GM18507 (cell line): ENCODE measurements around the gene ADCY1.

Source experiments
- DNase-seq: peaks from one replicate; pipeline ENCODE4 v3.0.0; 2011; ENCODE audit warnings: low read depth; ENCODE audit not compliant: insufficient read length; ENCODE audit errors: extremely low spot score
- FAIRE-seq: peaks from 2 replicates; lab custom pipeline; 2011; peaks lifted over from hg19 to GRCh38; lab: Jason Lieb, UNC

The ADCY1 gene

DNA sequence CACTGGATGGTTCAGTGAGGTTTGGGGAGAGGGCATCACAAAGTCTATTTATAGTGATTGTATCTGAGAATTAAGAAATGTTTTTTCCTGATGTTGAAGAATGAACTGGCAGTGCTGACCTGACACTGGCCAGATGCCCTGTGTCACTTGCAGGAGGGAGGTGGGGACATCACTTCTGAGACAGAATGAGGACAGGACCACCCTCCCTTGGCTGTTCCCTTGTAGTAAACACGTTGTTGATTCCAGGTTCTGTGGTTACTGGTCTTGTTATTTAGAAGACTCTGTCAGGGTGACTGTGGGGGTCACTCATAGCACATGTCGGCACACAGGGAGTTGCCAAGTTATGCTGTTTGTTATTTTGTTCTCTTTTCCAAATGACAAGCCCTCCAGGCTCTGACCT lies 126.4 kb downstream of the ADCY1 start:
- DNase-seq: no peak
- FAIRE-seq: no peak

DNA sequence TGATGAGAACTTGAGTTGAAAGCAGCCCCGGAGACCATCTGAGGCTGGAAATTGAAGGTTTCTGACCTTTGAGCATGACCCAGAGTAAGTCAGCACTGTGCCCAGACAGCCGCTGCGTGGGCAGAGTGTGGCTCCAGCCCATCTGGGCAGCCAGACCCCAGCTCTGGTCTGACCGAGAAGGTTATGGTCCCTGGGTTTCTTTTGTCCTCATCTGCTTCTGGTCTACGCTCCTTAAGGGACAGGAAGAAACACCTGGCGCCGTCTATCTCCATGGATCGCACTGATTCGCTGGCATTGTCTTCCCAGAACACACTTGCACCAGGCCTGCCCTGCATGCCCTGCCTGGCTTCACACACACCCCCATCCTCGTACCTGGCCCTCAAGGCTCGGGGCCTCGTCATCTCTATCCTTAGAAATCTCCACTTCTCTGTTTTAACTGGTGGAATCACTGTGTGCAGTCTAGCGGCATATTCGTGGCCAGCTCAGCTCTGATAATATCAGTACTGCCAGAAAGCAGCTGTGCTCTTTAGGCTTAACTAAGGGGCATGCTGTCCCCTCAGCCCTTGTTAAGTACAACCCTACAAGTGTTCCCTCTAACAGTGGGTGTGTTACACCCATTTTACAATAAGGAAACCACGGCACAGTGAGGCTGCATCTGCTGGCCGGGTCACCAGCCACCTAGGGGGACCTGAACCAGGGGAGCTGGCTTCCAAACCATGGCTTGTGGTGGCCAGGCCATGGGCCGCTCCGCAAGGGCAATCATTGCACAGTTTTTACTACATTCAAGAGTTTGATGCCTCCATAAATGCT lies 127.7 kb downstream of the ADCY1 start:
- DNase-seq (no peak), FAIRE-seq (no peak)

DNA sequence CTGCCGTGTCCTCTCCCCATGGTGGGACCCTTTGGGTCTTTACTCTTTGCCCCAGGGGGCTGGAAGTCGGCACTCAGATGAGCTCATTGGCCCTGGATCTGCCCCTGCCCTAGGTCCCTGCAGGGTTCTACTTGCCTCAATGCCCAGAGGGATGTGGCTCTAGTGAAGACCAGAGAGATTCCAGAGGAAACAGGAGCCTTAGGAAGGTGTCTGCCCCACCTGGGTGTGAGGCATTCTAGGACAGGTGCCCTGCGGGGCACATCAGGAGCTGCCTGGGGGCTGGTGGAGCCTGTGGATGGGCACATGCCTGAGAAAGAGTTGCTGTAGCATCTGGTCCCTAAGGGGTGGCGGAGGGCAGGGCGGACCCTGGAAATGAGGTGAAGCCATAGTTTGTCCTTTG lies 128.6 kb downstream of the ADCY1 start:
- FAIRE-seq (no peak), DNase-seq (no peak)

DNA sequence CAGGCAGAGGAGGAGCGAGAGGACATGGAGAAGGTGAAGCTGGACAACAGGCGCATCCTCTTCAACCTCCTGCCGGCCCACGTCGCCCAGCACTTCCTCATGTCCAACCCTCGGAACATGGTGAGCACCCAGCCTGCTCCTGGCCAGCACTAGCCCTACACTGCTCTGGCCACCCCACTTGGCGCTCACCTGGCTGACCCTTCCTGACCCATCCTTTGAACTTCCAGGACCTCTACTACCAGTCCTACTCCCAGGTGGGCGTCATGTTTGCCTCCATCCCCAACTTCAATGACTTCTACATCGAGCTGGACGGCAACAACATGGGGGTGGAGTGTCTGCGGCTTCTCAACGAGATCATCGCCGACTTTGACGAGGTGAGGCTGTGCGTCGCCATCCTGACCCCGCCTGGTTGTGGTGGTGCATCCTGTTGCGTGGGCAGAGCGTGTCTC lies 129.2 kb downstream of the ADCY1 start:
- no peak for FAIRE-seq

DNA sequence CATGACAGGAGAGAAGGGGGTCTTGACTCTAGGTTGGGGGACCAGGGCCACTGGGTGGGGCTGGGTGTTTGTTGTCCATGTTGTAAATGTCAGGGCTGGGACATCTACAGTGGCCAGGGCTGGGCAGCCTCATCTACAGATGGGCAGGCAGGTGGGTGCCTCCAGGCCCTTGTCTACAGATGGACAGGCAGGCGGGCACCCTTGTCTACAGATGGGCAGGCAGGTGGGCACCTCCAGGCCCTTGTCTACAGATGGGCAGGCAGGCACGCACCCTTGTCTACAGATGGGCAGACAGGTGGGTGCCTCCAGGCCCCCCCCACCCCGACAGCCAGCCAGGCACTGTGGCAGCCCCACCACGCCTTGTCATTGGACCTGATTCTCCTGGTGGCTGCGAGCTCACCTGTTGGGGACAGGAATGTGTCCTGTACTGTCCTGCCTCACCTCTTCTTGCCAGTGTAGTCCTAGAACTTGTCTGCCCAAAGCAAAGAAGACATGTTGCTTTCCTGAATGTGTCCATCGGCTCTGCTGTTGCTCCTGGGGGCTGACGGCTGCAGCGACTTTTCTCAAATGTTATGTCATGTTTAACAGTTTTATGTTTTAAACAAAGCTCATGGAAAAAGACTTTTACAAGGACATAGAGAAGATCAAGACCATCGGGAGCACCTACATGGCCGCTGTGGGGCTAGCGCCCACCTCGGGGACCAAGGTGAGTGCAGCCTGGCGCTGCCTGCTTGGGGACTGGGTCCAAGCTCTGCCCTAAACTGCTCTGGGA lies 129.9 kb downstream of the ADCY1 start:
- FAIRE-seq (no peak), DNase-seq (no peak)

More for the DNA sequence above, 129.2 kb downstream of the ADCY1 start:
- no peak for DNase-seq

DNA sequence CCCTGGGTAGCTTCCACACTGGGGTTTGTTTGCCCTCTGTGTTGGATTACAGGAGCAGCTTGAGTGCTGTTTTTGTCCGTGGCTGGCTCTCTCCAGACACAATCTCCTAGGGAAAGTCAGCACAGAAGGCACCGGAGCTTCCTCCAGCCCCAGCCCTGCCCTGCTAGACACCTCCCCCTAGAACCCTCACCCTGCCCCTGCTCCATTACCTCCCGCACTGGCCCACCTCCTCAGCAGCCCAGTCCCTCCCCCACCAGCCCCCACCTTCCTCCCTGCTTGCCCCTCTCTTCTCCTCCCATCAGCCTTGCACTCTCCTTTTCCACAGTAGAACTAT lies 130.5 kb downstream of the ADCY1 start:
- FAIRE-seq (no peak), DNase-seq (no peak)

DNA sequence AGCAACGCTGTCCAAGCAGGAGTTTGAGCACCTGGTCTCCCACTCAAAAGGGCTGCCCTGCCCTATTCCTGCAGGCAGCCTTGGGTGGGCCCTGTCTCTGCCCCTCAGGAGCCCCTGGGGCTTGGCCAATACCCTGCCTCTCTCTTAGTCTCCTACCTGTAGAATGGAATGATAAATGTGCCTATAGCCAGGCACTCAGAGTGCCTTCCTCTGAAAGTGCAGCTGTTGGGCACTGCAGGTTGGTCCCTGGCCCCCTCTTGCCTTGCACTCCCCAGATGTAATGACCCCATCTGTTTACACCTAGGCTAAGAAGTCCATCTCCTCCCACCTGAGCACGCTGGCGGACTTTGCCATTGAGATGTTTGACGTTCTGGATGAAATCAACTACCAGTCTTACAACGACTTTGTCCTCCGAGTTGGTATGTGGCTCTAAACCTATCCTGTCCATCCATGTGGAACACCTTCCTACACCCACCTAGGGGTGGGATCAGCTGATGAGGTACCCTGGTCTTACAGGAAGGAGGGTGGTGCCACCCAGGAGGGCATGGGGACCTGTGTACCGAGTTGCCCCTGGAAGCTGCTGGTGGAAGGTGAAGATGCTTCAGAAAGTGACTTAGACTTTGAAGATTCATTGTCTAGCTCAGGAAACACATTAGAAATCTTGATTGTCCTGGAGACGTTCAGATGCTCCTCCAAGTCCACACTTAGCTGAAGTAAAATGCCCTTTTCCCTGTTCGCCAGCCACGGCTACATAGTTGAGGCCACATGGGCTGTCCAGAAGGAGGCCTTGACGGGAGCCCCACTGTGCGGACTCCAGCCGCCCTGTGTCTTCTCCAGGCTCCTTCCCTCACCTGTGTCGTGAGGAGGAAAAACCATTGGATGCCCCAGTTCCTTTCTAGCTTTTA lies 134.1 kb downstream of the ADCY1 start:
- no peak for DNase-seq
- no peak for FAIRE-seq

DNA sequence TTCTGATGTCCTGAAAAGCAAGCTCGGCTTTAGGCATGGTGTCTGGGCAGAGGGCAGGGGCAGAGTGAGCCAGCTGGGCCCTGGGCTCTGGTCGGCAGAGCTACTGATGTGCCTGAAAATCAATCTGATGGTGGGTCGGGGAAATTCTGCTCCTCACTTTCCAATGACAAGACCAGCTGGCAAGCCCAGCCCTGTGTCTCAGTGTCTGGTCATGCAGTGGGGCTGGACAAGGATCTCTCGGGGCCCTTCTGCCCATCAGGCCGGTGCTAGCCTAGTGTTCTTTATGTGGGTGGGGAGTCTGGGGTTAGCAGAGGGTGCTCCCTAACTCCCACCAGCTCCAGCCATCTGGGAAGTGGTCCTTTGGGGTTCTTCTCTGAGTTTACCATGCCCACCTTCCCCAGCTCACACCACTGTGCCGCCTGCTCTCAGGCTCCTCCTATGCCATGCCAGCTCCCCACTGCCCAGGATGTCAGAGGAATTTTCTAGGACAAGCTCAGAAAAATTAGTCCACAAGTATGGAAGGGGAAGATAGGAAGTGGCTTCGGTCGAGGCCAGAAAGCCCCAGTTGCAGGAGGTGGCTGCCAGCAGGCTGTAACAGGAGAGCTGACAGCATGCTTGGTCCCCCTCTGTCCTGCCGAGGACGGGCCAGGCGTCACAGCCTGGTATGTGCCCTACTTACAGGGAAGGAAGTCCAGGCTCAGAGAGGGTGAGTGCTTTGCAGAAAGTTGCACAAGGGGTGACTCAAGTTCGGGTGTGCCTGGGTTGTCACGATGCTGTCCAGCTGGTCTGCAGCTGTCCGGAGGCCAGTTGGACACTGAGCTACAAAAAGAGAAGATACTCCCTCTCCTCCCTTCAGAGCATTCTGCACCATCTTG lies 135.2 kb downstream of the ADCY1 start:
- DNase-seq: no peak
- no peak for FAIRE-seq

DNA sequence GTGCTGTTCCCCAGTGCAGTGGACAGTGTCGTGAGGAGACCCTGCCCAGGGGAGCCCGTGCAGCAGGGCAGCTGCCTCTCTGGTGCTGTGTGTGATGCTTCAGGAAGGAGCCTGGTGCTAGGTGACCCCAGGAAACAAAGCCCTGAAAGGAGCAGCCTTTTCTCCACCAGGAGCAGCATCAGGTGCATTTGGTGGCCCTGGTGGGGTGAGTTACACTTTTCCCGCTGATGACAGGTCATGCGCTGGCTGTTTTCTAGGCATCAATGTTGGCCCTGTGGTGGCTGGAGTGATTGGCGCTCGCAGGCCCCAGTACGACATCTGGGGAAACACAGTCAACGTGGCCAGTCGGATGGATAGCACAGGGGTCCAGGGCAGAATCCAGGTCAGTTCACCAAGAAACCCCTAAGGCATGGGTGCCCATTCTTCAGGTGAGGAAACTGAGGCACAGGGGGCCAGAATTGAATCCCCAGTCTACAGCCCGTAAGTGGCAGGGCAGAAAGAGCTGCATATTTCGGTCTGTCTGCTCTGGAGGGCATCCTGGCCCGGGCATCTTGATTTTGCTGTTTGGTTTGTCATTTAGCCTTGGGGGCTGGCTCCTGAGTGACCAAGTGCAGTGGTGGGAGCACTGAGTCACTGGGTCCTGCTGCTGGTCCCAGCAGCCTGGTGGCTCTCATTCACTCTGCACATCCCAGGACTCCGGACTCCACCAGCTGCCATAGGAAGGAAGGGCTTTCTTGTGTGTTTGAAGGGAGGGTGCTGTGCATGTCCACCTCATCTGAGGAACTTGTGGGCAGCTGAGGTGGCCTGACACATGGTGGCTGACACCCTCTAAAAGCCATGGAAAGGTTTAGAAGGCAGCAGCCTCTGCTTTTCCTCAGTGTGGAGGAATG lies 136.3 kb downstream of the ADCY1 start:
- no peak for DNase-seq
- no peak for FAIRE-seq

DNA sequence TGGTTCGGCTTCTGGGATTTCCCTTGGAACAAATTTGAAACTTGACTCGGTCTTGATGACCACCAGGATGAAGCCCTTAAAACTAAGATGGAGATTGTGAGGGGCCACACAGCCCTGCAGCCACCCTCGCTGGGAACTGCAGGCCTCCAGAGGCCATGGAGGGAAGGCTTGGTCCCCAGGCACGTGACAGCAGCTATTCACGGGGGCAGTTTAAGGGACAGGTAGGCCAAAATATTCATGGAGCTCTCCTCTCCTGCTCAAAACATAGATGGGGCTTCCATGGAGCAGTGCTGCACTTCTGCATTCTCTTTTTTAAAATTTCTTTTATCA lies 137.0 kb downstream of the ADCY1 start:
- no peak for FAIRE-seq
- DNase-seq: no peak

DNA sequence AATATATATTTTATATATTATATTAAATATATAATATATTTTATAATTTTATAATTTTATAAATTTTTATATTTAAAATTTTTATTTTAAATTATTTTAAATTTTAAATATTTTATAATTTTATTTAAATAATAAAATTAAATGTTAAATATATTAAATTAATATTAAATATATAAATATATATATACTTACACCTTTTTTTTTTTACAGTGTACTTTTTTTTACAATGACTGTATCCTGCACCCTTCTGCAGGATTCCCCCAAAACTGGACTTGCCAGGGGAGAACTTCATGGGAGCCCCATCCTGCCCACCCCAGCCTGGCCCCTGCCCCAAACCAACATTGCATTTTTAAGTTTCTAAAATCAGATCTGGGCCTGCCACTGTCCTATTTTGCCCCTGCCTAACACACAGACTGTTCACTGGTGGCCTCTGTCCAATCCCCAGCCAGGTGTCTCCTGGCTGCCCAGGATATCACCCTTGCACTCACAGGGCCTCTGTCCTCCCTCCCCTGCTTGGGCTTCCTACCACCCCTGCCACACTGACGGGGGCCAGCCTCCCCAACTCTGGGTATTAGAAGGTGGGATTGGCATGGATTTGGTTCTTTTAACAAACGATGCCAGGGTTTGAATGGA lies 138.0 kb downstream of the ADCY1 start:
- FAIRE-seq (no peak), DNase-seq (no peak)

DNA sequence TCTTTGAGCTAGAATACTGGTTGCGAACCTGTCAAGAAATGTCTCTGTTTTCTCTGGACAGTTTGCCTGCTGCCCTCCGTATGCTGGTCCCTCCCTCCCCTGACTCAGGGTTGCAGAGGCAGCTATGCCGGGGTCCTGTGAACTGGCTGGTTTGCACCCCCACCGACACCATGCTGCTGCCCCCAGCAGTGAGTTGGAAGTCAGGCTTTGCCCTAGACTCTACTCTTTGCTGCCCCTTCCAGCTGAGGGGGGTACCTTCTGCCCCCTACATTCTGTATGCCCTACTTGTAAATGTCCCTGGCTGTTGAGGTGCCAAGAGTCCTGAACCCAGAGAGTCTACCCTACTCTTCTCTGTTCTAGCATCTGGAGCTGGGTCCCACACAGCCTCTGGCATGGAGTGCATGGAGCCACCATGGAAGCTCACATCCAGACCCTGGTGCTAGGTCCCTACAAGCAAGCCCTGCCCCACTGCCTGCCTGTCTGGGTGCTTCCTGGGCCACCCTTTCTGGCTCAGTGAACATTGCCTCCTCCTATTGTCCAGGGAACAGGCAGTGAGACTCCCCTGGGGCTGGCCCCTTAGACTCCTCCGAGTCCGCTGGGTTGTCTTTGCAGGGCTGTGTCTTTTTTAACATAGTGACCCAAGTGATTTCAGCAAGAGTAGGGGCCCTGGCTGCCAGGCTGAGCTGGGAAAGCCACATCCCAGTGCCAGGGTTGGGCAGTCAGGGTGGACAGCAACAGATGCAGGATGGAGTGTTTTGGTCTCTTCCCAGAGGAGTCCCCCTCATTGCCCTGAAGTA lies 138.9 kb downstream of the ADCY1 start:
- FAIRE-seq: no peak
- no peak for DNase-seq

DNA sequence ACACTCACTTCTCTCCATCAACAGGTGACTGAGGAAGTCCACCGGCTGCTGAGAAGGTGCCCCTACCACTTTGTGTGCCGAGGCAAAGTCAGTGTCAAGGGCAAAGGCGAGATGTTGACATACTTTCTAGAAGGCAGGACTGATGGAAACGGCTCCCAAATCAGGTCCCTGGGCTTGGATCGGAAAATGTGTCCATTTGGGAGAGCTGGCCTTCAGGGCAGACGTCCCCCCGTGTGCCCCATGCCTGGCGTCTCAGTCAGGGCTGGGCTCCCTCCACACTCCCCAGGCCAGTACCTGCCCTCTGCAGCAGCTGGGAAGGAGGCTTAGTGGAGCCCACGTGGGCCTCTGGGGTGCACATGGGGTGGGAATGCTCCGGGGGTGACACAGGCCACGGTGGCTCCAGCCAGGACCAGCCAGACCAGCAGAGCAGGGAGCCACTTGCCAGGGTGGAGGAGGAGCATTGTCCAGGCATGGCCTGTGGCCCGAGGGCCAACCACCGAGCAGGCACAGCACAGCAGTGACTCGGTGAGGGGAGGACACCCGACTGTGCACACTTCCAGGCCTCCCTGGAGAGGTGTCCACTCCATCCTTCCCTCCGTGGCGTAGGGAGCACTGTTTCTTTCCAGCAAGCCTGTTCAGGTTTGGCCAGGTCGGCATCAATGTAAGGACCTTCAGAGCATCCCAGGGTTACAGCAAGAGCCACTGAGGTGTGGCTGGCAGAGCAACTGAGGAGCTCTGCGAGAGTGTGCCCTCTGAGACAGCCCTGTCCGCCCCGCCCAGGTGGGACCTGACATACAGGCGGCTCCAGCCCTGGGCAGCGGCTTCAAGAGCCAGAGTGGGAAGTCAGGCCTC lies 139.7 kb downstream of the ADCY1 start:
- FAIRE-seq (no peak), DNase-seq (no peak)

DNA sequence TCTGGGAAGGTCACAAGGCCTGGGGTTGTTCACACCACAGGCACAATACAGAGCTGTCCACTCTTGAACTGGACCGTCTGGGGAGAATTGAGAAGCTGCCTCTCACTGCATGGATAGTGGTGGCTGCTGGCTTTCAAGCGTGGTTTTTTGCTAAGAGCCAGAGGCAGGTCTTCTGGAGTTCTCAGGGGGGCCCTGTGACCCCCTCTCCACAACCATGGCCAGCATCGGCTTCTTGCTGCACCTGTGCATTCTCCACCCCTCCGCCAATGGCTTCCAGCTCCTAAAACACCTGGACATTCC lies 140.3 kb downstream of the ADCY1 start:
- FAIRE-seq (no peak), DNase-seq (no peak)

DNA sequence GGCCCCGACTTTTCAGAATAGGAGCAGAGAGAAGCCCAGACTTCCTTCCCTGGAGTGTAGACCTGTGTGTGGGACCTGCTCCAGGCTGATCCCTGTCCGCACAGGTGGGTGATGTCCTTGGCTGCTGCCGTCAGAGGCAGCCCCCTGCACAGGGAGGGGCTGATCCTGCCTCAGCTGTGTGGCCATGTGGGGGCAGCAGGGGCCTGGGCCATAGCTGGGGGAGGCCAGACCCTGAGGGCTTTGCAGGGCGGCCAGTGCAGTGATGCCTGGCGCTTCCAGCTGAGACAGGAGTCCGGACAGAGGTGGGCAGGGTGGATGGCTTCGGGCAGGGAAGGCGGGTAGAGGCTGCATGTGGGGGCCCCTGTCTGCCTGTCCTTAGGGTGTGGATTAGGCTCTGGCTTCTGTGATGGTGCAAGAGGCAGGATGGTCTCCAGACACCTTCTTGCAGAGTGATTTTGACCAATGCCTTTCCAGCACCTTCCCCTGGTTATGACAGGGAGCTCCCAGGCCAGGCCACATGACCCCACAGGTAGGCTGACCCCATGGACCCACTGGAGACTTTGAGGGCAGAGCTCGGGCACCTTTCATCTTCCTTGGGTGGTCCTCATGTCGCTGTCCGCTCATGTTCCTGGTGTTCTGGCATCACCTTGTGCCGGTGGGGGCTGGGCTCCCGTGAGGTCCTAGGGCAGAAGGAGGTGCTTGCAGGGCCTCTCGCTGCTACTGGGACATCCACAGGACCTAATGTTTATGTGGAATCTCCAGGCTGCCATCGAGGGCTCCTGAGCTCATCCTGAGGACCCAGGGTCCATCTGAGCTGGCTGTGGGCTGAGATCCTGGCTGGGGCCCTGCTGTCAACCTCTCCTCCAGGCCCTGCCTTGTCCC lies 141.5 kb downstream of the ADCY1 start:
- FAIRE-seq (no peak), DNase-seq (no peak)
